Hepatocyte (in vitro differentiated cells): ENCODE measurements around the gene PVR. TPM values are rescaled to one million over a fixed set of nuclear protein-coding genes. Genes with fewer than 3 reads are reported as not detected.

Experiments
- DNase-seq: peaks from one replicate; pipeline ENCODE4 v3.0.0-alpha.2; 2016; ENCODE audit warnings: low spot score
- H2AFZ ChIP-seq: fragments of 200-600 bp; sonication (generic); 2 replicates; pipeline ENCODE4 v1.6.0; 2016; ENCODE audit warnings: antibody characterized with exemption, mild to moderate bottlenecking
- H3K27ac ChIP-seq: fragments of 200-600 bp; sonication (generic); 2 replicates; pipeline ENCODE4 v1.5.1; 2016; ENCODE audit warnings: mild to moderate bottlenecking
- H3K27me3 ChIP-seq: fragments of 200-600 bp; sonication (generic); 2 replicates; pipeline ENCODE4 v1.6.1; 2016
- H3K36me3 ChIP-seq: fragments of 200-600 bp; sonication (generic); replicated peaks from 2 replicates; pipeline ENCODE4 v1.5.1; 2016; ENCODE audit warnings: low read depth; ENCODE audit not compliant: insufficient read depth
- H3K4me1 ChIP-seq: fragments of 200-600 bp; sonication (generic); 2 replicates; pipeline ENCODE4 v1.5.1; 2016; ENCODE audit warnings: mild to moderate bottlenecking, moderate library complexity; ENCODE audit not compliant: insufficient read depth
- H3K4me2 ChIP-seq: fragments of 200-600 bp; sonication (generic); 2 replicates; pipeline ENCODE4 v1.6.0; 2016
- H3K4me3 ChIP-seq: fragments of 200-600 bp; sonication (generic); 2 replicates; pipeline ENCODE4 v1.5.1; 2016; ENCODE audit warnings: mild to moderate bottlenecking
- H3K79me2 ChIP-seq: fragments of 200-600 bp; sonication (generic); 2 replicates; pipeline ENCODE4 v1.6.0; 2017; ENCODE audit warnings: mild to moderate bottlenecking
- H3K9me2 ChIP-seq: fragments of 200-600 bp; sonication (generic); replicated peaks from 2 replicates; pipeline ENCODE4 v1.6.0; 2017; ENCODE audit warnings: mild to moderate bottlenecking; ENCODE audit not compliant: insufficient read depth
- H3K9me3 ChIP-seq: fragments of 200-600 bp; sonication (generic); 2 replicates; pipeline ENCODE4 v1.5.1; 2016; ENCODE audit warnings: low read depth, mild to moderate bottlenecking
- H4K20me1 ChIP-seq: fragments of 200-600 bp; sonication (generic); 2 replicates; pipeline ENCODE4 v1.6.0; 2016; ENCODE audit warnings: mild to moderate bottlenecking; ENCODE audit not compliant: insufficient read depth, poor library complexity, severe bottlenecking
- EZH2 ChIP-seq: fragments of 200-600 bp; sonication (generic); IDR thresholded peaks from 2 replicates; pipeline ENCODE4 v1.6.1; 2016; ENCODE audit warnings: antibody characterized with exemption, mild to moderate bottlenecking, borderline replicate concordance
- EZH2phosphoT487 ChIP-seq: fragments of 200-600 bp; sonication (generic); IDR thresholded peaks from one replicate; pipeline ENCODE4 v1.6.1; 2018; ENCODE audit warnings: antibody characterized with exemption, mild to moderate bottlenecking, low read depth, moderate library complexity; ENCODE audit not compliant: unreplicated experiment, severe bottlenecking
- WGBS: methylation state at CpG from one replicate; pipeline ENCODE4 v1.1.6; 2016; ENCODE audit warnings: low lambda C conversion rate; ENCODE audit errors: missing lambda C conversion rate; 5-methylcytosine and 5-hydroxymethylcytosine counted together
- polyA plus RNA-seq: library from polyadenylated mRNA; unstranded; fragments of >200 nt; fragmentation: Nextera tagmentation; extraction: Ambion mirVana; gene quantifications from 2 replicates; pipeline ENCODE4 v1.2.1, GENCODE V29; 2016
- total RNA-seq: library from RNA; depleted of rRNA; stranded (reverse); fragments of >200 nt; gene quantifications from 2 replicates; pipeline ENCODE4 v1.2.3, GENCODE V29; 2014
- TF ChIP-seq, protein P1 (sequence below): fragments of 200-600 bp; sonication (generic); IDR thresholded peaks from 2 replicates; pipeline ENCODE4 v1.5.1; 2016; ENCODE audit warnings: antibody characterized with exemption, mild to moderate bottlenecking; ENCODE audit not compliant: poor library complexity

The PVR gene
- total and polyA plus RNA-seq, 2 experiments from 2014 or later: 85.6 to 123 TPM

DNA sequence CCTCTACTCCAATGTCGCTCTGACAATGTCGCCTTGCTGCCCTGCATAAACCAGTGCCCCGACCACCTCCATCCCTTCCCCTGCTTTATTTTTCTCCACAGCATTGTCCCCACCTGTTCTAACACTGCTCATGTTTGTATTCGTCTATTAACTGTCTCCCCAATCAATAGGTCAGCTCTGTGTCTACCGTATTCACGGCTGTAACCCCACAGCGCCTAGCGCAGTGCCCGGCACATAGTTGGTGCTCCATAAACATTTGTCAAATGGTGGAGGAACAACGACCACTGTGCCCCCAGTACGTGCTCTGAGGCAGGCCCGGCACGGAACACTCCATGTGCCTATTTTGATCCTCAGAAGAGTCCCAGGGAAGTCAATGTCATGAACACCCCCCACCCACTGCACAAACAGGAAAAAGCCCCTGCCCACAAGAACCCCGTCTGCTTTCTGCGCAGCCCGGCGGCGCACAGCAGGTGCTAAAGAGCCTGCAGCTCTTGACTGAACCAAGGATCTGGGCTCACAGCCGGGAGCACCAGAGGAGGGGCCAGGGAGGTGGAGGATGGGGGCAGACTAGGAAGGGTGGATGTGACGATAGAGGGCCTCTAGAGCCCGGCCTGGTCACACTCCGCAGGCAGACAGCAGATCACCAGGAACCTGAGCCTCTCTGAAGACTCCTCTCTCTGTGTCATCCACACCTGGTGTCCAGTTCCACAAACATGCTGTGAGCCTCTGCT, 53.4 kb downstream of the PVR start:
- no peak overlapping the region for H3K4me3 ChIP-seq
- H3K4me2 ChIP-seq: no peak overlapping the region
- H3K9me2 ChIP-seq: no peaks in the 10 kb centered on the region
- H3K4me1 ChIP-seq: peaks cover 15% of the 10 kb centered on the region
- no peak for TF ChIP-seq EZH2
- no peak for TF ChIP-seq EZH2phosphoT487
- TF ChIP-seq, protein P1, sequence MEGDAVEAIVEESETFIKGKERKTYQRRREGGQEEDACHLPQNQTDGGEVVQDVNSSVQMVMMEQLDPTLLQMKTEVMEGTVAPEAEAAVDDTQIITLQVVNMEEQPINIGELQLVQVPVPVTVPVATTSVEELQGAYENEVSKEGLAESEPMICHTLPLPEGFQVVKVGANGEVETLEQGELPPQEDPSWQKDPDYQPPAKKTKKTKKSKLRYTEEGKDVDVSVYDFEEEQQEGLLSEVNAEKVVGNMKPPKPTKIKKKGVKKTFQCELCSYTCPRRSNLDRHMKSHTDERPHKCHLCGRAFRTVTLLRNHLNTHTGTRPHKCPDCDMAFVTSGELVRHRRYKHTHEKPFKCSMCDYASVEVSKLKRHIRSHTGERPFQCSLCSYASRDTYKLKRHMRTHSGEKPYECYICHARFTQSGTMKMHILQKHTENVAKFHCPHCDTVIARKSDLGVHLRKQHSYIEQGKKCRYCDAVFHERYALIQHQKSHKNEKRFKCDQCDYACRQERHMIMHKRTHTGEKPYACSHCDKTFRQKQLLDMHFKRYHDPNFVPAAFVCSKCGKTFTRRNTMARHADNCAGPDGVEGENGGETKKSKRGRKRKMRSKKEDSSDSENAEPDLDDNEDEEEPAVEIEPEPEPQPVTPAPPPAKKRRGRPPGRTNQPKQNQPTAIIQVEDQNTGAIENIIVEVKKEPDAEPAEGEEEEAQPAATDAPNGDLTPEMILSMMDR: no peak
- no peaks in the 10 kb centered on the region for H3K27me3 ChIP-seq
- no peaks in the 10 kb centered on the region for H3K36me3 ChIP-seq
- no peak overlapping the region for H2AFZ ChIP-seq
- no peaks in the 10 kb centered on the region for H3K9me3 ChIP-seq
- no peaks in the 10 kb centered on the region for H3K79me2 ChIP-seq
- DNase-seq: no peak
- peak overlapping the region; percentile 46 for H3K27ac ChIP-seq
- no peaks in the 10 kb centered on the region for H4K20me1 ChIP-seq
- WGBS: 65% methylated on average over 22 of the region's 22 CpGs

DNA sequence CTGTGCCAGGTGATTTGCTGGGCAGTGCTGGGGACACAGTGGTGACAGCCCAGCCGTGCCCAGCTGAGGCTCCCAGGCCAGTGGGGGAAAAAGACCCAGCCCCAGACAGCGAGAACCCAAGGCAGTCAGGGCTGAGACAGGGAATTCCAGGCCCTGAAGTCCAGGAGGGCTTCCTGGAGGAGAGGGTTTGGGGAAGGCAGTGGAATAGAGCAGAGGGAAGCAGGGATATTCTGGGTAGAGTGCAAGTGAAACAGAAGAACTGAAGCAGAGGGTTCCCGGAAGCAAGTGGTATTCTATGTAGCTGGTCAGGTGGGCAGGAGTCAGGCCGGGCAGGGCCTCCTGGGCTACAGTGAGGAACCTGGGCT, 53.9 kb downstream of the PVR start:
- Histone ChIP-seq H3K27me3 (no peaks in the 10 kb centered on the region), H4K20me1 (no peaks in the 10 kb centered on the region), H2AFZ (no peak overlapping the region), H3K79me2 (no peaks in the 10 kb centered on the region), H3K9me3 (no peaks in the 10 kb centered on the region), H3K4me3 (no peak overlapping the region), H3K36me3 (no peaks in the 10 kb centered on the region), H3K4me2 (no peak overlapping the region), H3K9me2 (no peaks in the 10 kb centered on the region), H3K4me1 (peaks cover 9% of the 10 kb centered on the region), H3K27ac (peak overlapping the region; percentile 46)
- DNase-seq: no peak
- 86% methylated on average over 4 of the region's 4 CpGs for WGBS
- TF ChIP-seq, protein P1: no peak
- TF ChIP-seq EZH2: no peak
- TF ChIP-seq EZH2phosphoT487: no peak

DNA sequence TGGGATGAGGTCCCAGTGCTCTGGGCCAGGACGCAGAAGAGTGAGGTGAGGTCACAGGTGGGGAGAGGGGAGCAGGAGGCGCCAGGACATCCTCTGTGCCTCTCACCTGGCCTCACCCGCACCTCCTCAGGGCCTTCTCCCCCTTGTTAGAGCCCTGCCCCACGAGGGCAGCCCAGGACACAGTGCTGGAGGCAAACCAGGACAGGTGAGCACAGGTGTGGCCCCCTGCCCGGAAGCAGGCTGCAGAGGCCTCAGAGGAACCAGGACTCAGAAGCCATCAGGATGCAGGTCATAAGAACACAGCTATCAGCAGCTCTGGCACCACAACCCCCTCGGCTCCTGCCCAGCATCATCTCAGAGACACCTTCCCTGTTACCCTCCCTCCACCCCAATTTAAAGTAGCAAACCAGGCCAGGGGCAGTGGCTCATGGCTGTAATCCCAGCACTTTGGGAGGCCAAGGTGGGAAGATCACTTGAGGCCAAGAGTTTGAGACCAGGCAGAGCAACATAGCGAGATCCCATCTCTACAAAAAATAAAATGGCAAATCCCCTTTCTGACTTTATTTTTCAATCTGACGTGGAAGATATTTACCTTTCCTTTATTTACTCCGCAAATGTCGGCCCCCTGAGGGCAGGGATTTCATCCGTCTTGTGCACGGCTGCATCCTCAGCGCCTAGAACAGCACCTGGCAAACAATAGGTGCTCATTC, 54.9 kb downstream of the PVR start, which contains the start of gene CEACAM16:
Gene CEACAM16 (plus strand): TSS at position 660 of the 710 bp plus-strand sequence. CDS start 2,306 bp downstream, outside the sequence.
- no peak within 1 kb of the TSS for H3K4me3 ChIP-seq
- no peak within 1 kb of the TSS for H2AFZ ChIP-seq
- no peak within 1 kb of the TSS for H3K4me2 ChIP-seq
- no peak for DNase-seq
- no peaks in the 10 kb centered on the region for H3K9me2 ChIP-seq
- H3K27ac ChIP-seq: no peak within 1 kb of the TSS
- no peaks in the 10 kb centered on the region for H3K36me3 ChIP-seq
- no peaks in the 10 kb centered on the region for H4K20me1 ChIP-seq
- H3K27me3 ChIP-seq: no peaks in the 10 kb centered on the region
- 92% methylated on average over 13 of the region's 13 CpGs for WGBS
- TF ChIP-seq EZH2phosphoT487 (no peak), EZH2 (no peak)
- TF ChIP-seq, protein P1: no peak
- no peaks in the 10 kb centered on the region for H3K9me3 ChIP-seq
- no peaks in the 10 kb centered on the region for H3K79me2 ChIP-seq
- peaks cover 5% of the 10 kb centered on the region for H3K4me1 ChIP-seq
